Measurements from ENCODE around the gene SSR2.
A peak's percentile ranks its signal among the peaks of the same experiment; 100 is the strongest.

SSR2 gene

GRCh38 chr1:155983191-155984024 lies 37.3 kb downstream of the SSR2 start (continued):
- TF ChIP-seq HOXA7 (CRISPR knock-in tag; IDR thresholded peaks at IDR 0.05; ENCODE audit: borderline replicate concordance) (no peak), ZNF138 (tag by site-specific recombination; IDR thresholded peaks at IDR 0.05; ENCODE audit: borderline replicate concordance) (no peak), ZBTB48 (tag by site-specific recombination; IDR thresholded peaks at IDR 0.05) (peak; percentile 98), ZBTB11 (tag by site-specific recombination; conservative IDR thresholded peaks at IDR 0.05; ENCODE audit: low read depth) (no peak), ZNF292 (tag by site-specific recombination; IDR thresholded peaks at IDR 0.05; ENCODE audit: borderline replicate concordance, low read depth) (no peak), ZFP37 (tag by site-specific recombination; IDR thresholded peaks at IDR 0.05) (no peak), ZNF488 (tag by site-specific recombination; IDR thresholded peaks at IDR 0.05) (no peak), ZBTB44 (tag by site-specific recombination; IDR thresholded peaks at IDR 0.05) (peak; percentile 50; the same call in 1 of the 2 replicates), ZNF473 (tag by site-specific recombination; IDR thresholded peaks at IDR 0.05) (no peak), ZNF777 (tag by site-specific recombination; IDR thresholded peaks at IDR 0.05; ENCODE audit: borderline replicate concordance) (no peak), ZNF558 (tag by site-specific recombination; IDR thresholded peaks at IDR 0.05) (peak; percentile 67; the same call in 1 of the 2 replicates), ZNF600 (tag by site-specific recombination; IDR thresholded peaks at IDR 0.05) (0 out of 2 replicates have a peak, but pooled peaks have one; percentile 34), ZNF24 (tag by site-specific recombination; IDR thresholded peaks at IDR 0.05) (peak; percentile 89), ZNF433 (tag by site-specific recombination; IDR thresholded peaks at IDR 0.05; ENCODE audit: low read depth) (no peak), ZNF112 (tag by site-specific recombination; IDR thresholded peaks at IDR 0.05) (no peak), ZNF140 (tag by site-specific recombination; IDR thresholded peaks at IDR 0.05) (no peak), ZNF114 (tag by site-specific recombination; IDR thresholded peaks at IDR 0.05) (no peak), ZBTB6 (tag by site-specific recombination; IDR thresholded peaks at IDR 0.05) (peak; percentile 20; the same call in 1 of the 2 replicates), ZNF571 (tag by site-specific recombination; IDR thresholded peaks at IDR 0.05) (no peak), ZSCAN23 (tag by site-specific recombination; IDR thresholded peaks at IDR 0.05) (no peak), ZSCAN4 (tag by site-specific recombination; IDR thresholded peaks at IDR 0.05) (no peak), ZFP69B (tag by site-specific recombination; IDR thresholded peaks at IDR 0.05) (0 out of 2 replicates have a peak, but pooled peaks have one; percentile 52), ZNF785 (tag by site-specific recombination; IDR thresholded peaks at IDR 0.05) (no peak), OSR2 (tag by site-specific recombination; IDR thresholded peaks at IDR 0.05) (peak; percentile 38; the same call in 1 of the 2 replicates), ZNF645 (tag by site-specific recombination; IDR thresholded peaks at IDR 0.05) (no peak), ZNF837 (tag by site-specific recombination; IDR thresholded peaks at IDR 0.05) (no peak), ZNF501 (tag by site-specific recombination; IDR thresholded peaks at IDR 0.05) (no peak), ZNF580 (tag by site-specific recombination; IDR thresholded peaks at IDR 0.05) (peak; percentile 74), ZNF623 (tag by site-specific recombination; IDR thresholded peaks at IDR 0.05) (no peak), ZFP41 (tag by site-specific recombination; IDR thresholded peaks at IDR 0.05; ENCODE audit: borderline replicate concordance) (no peak)

All from HEK293 (cell line).